Islet precursor cell (in vitro differentiated cells): ENCODE data around the gene SSU72.
"Not testable (repeated sequence)": the region's sequence is repeated elsewhere in the genome, so short reads cannot be mapped to it uniquely, and the experiment has no call there.

Source experiments
- DNase-seq: peaks from one replicate; pipeline ENCODE4 v3.0.0-alpha.2; 2018

Gene SSU72

DNA sequence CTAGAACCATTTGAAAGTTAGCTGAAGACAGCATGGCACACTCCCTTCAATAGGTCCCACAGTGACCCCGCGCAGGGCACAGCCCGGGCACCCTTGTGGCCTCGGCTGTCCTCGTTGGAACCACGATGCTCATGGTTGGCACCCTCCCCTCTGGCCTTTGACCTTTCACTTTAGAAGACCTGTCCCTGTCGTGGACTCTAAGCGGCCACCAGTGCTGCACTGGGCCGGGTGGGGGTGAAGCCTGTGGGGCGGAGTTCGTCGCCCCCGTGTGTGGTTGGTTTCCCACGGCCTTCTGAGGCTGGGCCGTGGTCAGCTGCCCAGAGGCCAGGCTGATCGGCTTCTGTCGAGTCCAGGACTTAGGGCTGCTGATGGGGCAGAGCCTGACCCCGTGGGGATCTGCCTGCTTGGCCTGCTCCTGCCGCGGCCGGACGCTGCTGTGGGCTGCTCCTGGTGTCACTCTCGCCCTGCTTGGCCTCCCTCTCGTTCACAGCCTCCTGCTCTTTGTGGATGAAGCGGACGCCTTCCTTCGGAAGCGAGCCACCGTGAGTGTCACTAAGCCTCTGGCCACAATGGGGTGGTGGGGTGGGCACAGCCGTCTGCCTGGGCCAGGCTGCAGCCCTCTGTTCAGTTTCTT is 49.8 kb downstream of the SSU72 start:
- DNase-seq: not testable (repeated sequence)

- DNase-seq: not testable (repeated sequence)
Measured at GRCh38 chr1:1523651-1524050, 51.0 kb downstream of the SSU72 start.

GRCh38 chr1:1523226-1523625 is 51.4 kb downstream of the SSU72 start:
- not testable (repeated sequence) for DNase-seq

DNA sequence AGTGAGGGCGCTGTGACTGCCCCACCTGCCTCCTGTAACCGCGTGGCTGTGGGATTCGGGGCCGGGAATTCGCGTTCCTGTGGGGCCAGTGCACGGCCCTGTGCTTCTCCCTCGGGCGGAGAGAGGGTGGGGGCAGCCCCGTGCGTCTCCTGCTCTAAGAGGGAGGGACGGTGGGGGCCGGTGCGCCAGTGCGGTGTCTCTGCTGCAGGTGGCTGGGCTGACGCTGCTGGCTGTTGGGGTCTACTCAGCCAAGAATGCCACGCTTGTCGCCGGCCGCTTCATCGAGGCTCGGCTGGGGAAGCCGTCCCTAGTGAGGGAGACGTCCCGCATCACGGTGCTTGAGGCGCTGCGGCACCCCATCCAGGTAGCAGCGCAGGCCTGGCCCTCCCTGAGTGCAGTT is 52.1 kb downstream of the SSU72 start:
- not testable (repeated sequence) for DNase-seq

GRCh38 chr1:1521331-1521730 is 53.3 kb downstream of the SSU72 start:
- DNase-seq: no peak

- not testable (repeated sequence) for DNase-seq
Measured at GRCh38 chr1:1519805-1520505, 54.7 kb downstream of the SSU72 start.

GRCh38 chr1:1518621-1519007 is 56.0 kb downstream of the SSU72 start:
- DNase-seq: not testable (repeated sequence)

DNA sequence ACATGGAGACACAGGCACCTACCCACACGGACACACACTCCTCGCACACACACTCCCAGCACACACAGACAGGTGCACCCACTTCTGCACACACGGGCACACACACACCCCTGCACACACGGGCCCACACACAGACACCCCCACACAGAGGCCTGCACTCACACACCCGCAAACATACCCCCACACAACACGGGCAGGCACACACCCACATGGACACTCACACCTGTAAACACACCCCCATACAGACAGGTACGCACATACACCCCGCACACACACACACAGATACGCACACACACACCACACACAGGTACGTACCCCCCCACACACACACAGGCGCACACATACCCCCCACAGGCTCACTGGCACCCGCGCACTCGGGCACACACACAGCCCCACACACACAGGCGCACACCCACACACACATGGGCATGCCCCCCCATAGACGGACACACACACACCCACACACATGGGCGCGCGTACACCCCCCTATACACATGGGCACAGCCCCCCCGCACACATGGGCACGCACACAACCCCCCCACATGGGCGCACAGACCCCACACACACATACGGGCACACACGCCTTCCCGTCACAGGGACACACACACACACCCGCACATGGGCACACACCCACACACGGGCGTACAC is 56.6 kb downstream of the SSU72 start:
- no peak for DNase-seq

- not testable (repeated sequence) for DNase-seq
Measured at GRCh38 chr1:1516923-1517322, 57.7 kb downstream of the SSU72 start.

- not testable (repeated sequence) for DNase-seq
Measured at GRCh38 chr1:1514376-1514775, 60.3 kb downstream of the SSU72 start.

- DNase-seq: not testable (repeated sequence)
Measured at GRCh38 chr1:1513675-1514074, 61.0 kb downstream of the SSU72 start.

DNA sequence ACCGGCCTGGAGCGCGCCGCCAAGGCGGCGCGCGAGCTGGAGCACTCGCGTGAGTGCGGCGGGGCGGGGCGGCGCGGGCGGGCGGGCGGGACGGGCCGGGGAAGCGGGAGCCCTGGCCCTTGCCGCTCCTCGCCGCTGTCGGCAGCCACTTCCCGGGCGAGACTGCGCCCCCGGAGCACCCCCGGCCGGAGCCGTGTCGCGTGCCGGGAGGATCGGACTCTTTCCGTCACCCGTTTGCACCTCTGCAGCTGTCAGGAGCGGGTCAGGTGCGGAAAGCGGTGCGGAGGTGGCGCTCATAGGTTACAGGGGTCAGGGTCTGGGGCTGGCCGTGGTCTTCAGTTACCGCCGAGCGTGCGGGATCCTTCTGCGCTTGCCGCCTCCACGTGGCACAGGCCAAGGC is 62.2 kb downstream of the SSU72 start:
- DNase-seq: not testable (repeated sequence)

DNA sequence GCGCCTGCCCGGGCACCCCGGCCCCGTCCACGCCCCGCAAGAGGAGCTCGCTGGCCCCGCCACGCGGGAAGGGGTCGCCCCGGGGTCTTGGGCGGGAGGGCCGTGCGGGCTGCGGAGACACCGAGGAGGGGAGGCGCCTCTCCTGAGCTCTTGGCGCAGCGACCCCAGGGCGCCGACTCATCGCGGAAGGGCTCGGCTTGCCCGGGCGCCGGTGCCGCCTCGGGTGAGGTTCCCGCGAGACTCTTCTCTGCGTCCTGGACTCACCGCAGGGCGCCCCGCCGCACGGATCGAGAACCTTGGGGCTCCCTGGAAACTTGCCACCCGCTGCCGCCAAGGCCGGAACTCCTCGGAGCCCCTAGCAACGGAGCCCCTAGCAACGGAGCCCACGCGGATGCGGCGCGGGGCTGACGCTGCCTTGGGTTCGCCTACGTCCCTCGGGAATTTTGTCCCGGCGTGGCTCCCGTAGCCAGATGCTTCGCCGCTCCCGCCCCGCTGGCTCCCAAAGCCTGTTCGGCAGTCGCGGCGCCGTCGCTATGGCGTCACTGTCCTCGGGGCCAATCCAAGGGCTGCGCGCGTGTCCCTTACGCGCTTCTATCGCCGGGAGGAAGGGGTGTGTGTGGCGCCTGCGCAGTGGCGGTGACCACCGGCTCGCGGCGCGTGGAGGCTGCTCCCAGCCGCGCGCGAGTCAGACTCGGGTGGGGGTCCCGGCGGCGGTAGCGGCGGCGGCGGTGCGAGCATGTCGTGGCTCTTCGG is 63.0 kb downstream of the SSU72 start, which contains the start of gene ATAD3A:
Gene ATAD3A, plus strand, starts transcription at position 630 of the 753 bp plus-strand sequence. Its CDS starts 107 bp downstream, at position 737.
- DNase-seq: peak; percentile 98

DNA sequence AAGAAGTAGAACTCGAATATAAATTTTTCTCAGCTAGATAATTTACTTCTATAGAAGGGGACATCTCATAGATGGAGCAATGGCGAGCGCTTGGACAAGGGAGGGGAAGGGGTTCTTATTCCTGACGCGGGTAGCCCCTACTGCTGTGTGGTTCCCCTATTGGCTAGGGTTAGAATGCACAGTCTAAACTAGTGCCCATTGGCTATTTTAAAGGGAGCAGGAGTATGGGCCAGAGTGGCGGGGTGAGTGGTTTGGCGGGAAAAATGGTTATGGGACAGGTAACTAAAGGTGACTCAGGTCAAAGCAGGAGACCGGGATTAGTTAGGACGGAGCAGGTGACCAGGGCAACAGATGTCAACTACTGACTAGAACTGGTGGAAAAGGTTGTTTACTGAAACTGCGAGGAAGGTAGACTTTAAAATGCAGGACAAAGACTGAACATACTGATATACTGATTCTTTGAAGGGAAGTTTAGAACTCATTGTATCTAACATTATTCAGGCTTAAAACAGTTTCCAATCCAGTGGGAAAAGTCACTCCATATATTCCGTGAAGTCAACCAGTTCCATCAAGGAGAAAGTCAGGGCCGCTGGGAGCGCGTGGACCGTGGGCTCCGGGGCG is 63.6 kb downstream of the SSU72 start:
- DNase-seq: peak; percentile 69

GRCh38 chr1:1509465-1509850 is 65.2 kb downstream of the SSU72 start:
- DNase-seq: not testable (repeated sequence)

DNA sequence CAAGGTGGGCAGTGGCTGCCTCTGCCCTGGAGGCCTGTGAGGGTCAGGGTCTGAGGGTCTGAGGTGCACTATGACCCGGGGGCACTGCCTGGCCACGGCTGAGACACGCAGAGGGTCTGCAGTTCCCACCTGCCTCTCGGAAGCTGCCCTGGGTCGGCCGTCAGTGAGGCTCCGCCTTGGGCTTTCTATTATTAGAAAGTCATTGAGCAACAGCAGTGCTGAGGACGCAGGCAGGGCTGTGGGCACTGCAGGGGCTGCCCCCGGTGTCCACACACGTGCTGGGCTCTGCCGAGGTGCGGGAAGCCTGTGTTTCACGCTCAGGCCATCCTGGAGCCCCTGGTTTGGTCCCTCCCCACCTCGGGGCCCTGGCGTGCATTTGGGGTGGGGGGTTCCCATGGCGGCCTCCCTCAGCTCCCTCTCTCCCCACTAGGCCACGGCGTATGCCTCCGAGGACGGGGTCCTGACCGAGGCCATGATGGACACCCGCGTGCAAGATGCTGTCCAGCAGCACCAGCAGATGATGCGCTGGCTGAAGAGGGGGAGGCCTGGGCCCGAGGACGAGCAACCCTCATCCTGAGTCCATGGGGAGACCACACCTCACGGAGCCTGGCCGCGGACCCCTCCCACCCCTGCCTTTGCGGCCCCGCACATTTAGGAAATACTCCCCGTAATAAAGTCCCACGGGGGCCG is 65.7 kb downstream of the SSU72 start:
- DNase-seq: not testable (repeated sequence)

DNA sequence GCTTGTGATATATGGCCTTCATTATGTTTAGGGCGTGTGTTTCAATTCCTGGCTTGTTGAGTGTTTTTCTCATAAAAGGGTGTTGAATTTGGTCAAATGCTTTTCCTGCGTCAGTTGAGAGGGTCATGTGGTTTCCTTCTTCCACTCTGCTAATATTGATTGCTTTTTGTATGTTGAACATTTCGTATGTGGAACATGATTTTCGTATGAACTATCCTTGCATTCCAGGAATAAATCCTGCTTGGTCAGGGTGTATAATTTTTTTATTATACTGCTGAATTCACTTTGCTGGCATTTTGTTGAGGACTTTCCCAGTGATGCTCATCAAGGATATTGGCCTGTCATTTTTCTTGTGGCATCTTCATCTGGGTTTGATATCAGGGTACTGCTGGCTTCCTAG is 67.4 kb downstream of the SSU72 start:
- no peak for DNase-seq

DNA sequence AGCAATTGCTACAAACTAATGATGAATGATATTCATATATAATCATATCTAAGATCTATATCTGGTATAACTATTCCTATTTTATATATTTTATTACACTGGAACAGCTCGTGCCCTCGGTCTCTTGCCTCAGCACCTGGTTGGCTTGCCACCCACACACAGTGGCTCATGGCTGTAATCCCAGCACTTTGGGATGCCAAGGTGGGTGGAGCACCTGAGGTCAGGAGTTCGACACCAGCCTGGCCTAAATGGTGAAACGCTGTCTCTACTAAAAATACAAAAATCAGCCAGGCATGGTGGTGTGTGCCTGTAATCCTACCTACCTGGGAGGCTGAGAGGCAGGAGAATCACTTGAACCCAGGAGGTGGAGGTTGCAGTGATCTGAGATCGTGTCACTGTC is 68.9 kb downstream of the SSU72 start:
- not testable (repeated sequence) for DNase-seq

DNA sequence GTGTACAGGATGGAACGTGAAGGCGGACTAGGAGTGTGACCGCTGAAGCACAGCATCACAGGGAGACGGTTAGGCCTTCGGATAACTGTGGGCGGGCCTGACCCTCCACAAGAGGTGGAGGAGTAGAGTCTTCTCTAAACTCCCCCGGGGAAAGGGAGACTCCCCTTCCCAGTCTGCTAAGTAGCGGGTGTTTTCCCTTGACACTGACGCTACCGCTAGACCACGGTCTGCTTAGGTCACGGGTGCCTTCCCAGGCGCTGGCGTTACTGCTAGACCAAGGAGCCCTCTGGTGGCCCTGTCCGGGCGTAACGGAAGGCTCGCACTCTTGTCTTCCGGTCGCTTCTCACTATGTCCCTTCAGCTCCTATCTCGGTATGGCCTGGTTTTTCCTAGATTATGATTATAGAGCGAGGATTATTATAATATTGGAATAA is 69.3 kb downstream of the SSU72 start:
- not testable (repeated sequence) for DNase-seq

- peak; percentile 94 for DNase-seq
Measured at GRCh38 chr1:1504777-1505365, 69.8 kb downstream of the SSU72 start.

GRCh38 chr1:1495461-1495975 is 79.1 kb downstream of the SSU72 start:
- not testable (repeated sequence) for DNase-seq
